Measurements from ENCODE around the gene PTBP2.

- TF ChIP-seq CEBPB (IDR thresholded peaks at IDR 0.05; ENCODE audit: low read depth) (no peak), REST (IDR thresholded peaks at IDR 0.05; ENCODE audit: low read depth) (no peak), RAD21 (IDR thresholded peaks at IDR 0.05; ENCODE audit: low read depth) (no peak), CTCF (IDR thresholded peaks at IDR 0.05 in 2 of 3, conservative IDR thresholded peaks at IDR 0.05 in 1 of 3; ENCODE audit: borderline replicate concordance in 1 of 3, insufficient read depth in 1 of 3, low read depth in 2 of 3, low read length in 2 of 3) (no peak), EZH2 (IDR thresholded peaks at IDR 0.05) (no peak), SP1 (IDR thresholded peaks at IDR 0.05; ENCODE audit: low read depth) (no peak), POLR2A (IDR thresholded peaks at IDR 0.05; ENCODE audit: borderline replicate concordance, extremely low read depth, insufficient read depth, insufficient read length) (no peak), ZBTB33 (IDR thresholded peaks at IDR 0.05; ENCODE audit: extremely low read depth, insufficient replicate concordance, low read length) (no peak), POLR2AphosphoS5 (IDR thresholded peaks at IDR 0.05; ENCODE audit: low read depth, low read length) (no peak), ATF3 (IDR thresholded peaks at IDR 0.05) (no peak), SIN3A (IDR thresholded peaks at IDR 0.05; ENCODE audit: low read depth) (no peak), JUND (IDR thresholded peaks at IDR 0.05) (no peak)
These were observed 86.6 kb downstream of the PTBP2 start for GRCh38 chr1:96808191-96808590.

All from HCT116 (cell line).